ENCODE results near the gene CLEC4G.

GRCh38 chr19:7725791-7726190, 6.1 kb downstream of the CLEC4G start:
- TF ChIP-seq, protein P1, sequence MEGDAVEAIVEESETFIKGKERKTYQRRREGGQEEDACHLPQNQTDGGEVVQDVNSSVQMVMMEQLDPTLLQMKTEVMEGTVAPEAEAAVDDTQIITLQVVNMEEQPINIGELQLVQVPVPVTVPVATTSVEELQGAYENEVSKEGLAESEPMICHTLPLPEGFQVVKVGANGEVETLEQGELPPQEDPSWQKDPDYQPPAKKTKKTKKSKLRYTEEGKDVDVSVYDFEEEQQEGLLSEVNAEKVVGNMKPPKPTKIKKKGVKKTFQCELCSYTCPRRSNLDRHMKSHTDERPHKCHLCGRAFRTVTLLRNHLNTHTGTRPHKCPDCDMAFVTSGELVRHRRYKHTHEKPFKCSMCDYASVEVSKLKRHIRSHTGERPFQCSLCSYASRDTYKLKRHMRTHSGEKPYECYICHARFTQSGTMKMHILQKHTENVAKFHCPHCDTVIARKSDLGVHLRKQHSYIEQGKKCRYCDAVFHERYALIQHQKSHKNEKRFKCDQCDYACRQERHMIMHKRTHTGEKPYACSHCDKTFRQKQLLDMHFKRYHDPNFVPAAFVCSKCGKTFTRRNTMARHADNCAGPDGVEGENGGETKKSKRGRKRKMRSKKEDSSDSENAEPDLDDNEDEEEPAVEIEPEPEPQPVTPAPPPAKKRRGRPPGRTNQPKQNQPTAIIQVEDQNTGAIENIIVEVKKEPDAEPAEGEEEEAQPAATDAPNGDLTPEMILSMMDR (IDR thresholded peaks at IDR 0.05): no peak
- TF ChIP-seq POLR2A (IDR thresholded peaks at IDR 0.05): no peak
- TF ChIP-seq EP300 (IDR thresholded peaks at IDR 0.05): no peak
